ENCODE measurements around the gene C2orf78.
A peak's percentile ranks its signal among the peaks of the same experiment; 100 is the strongest.

Gene C2orf78

GRCh38 chr2:73823416-73823815 is 39.4 kb downstream of the C2orf78 start:
- Histone ChIP-seq H3K4me3 (ENCODE audit: severe bottlenecking) (no peak overlapping the region), H3K36me3 (ENCODE audit: low read depth) (no peaks in the 10 kb centered on the region), H3K27ac (ENCODE audit: poor library complexity, severe bottlenecking) (no peak overlapping the region), H3K27me3 (ENCODE audit: insufficient read depth, poor library complexity, severe bottlenecking) (no peaks in the 10 kb centered on the region), H3K4me1 (ENCODE audit: insufficient read depth, poor library complexity, severe bottlenecking) (peaks cover 5% of the 10 kb centered on the region), H3K9me3 (ENCODE audit: severe bottlenecking) (no peaks in the 10 kb centered on the region)
- ATAC-seq (ENCODE audit: low read depth) = no peak
- no peak for DNase-seq (ENCODE audit: low spot score)
- no peak for TF ChIP-seq CTCF (IDR thresholded peaks at IDR 0.05; ENCODE audit: poor library complexity, severe bottlenecking)

- peaks cover 6% of the 10 kb centered on the region for H3K4me1 ChIP-seq (ENCODE audit: insufficient read depth, poor library complexity, severe bottlenecking)
- H3K27ac ChIP-seq (ENCODE audit: poor library complexity, severe bottlenecking) = no peak overlapping the region
- H3K4me3 ChIP-seq (ENCODE audit: severe bottlenecking) = no peak overlapping the region
- H3K9me3 ChIP-seq (ENCODE audit: severe bottlenecking) = no peaks in the 10 kb centered on the region
- H3K36me3 ChIP-seq (ENCODE audit: low read depth) = no peaks in the 10 kb centered on the region
- no peak for DNase-seq (ENCODE audit: low spot score)
- ATAC-seq (ENCODE audit: low read depth) = peak; percentile 39; the same call in 1 of the 3 replicates
- peak; percentile 92 for TF ChIP-seq CTCF (IDR thresholded peaks at IDR 0.05; ENCODE audit: poor library complexity, severe bottlenecking)
- H3K27me3 ChIP-seq (ENCODE audit: insufficient read depth, poor library complexity, severe bottlenecking) = no peaks in the 10 kb centered on the region
These were observed 40.0 kb downstream of the C2orf78 start for GRCh38 chr2:73823916-73824523.

GRCh38 chr2:73825408-73825807 is 41.4 kb downstream of the C2orf78 start:
- no peaks in the 10 kb centered on the region for H3K9me3 ChIP-seq (ENCODE audit: severe bottlenecking)
- H3K27ac ChIP-seq (ENCODE audit: poor library complexity, severe bottlenecking) = no peak overlapping the region
- peaks cover 13% of the 10 kb centered on the region for H3K4me1 ChIP-seq (ENCODE audit: insufficient read depth, poor library complexity, severe bottlenecking)
- no peaks in the 10 kb centered on the region for H3K27me3 ChIP-seq (ENCODE audit: insufficient read depth, poor library complexity, severe bottlenecking)
- no peak for TF ChIP-seq CTCF (IDR thresholded peaks at IDR 0.05; ENCODE audit: poor library complexity, severe bottlenecking)
- H3K4me3 ChIP-seq (ENCODE audit: severe bottlenecking) = no peak overlapping the region
- DNase-seq (ENCODE audit: low spot score) (no peak), ATAC-seq (ENCODE audit: low read depth) (no peak)
- H3K36me3 ChIP-seq (ENCODE audit: low read depth) = no peaks in the 10 kb centered on the region

- peaks cover 23% of the 10 kb centered on the region for H3K4me1 ChIP-seq (ENCODE audit: insufficient read depth, poor library complexity, severe bottlenecking)
- ATAC-seq (ENCODE audit: low read depth) (no peak), DNase-seq (ENCODE audit: low spot score) (no peak)
- H3K4me3 ChIP-seq (ENCODE audit: severe bottlenecking) = no peak overlapping the region
- no peaks in the 10 kb centered on the region for H3K27me3 ChIP-seq (ENCODE audit: insufficient read depth, poor library complexity, severe bottlenecking)
- no peaks in the 10 kb centered on the region for H3K9me3 ChIP-seq (ENCODE audit: severe bottlenecking)
- TF ChIP-seq CTCF (IDR thresholded peaks at IDR 0.05; ENCODE audit: poor library complexity, severe bottlenecking) = peak; percentile 23
- peaks cover 9% of the 10 kb centered on the region for H3K36me3 ChIP-seq (ENCODE audit: low read depth)
- H3K27ac ChIP-seq (ENCODE audit: poor library complexity, severe bottlenecking) = no peak overlapping the region
These were observed 43.0 kb downstream of the C2orf78 start for GRCh38 chr2:73827018-73827417.

GRCh38 chr2:73827660-73828388 is 43.8 kb downstream of the C2orf78 start:
- peaks cover 28% of the 10 kb centered on the region for H3K4me1 ChIP-seq (ENCODE audit: insufficient read depth, poor library complexity, severe bottlenecking)
- no peak for DNase-seq (ENCODE audit: low spot score)
- H3K27ac ChIP-seq (ENCODE audit: poor library complexity, severe bottlenecking) = peak overlapping the region; percentile 93
- peaks cover 17% of the 10 kb centered on the region for H3K36me3 ChIP-seq (ENCODE audit: low read depth)
- H3K4me3 ChIP-seq (ENCODE audit: severe bottlenecking) = no peak overlapping the region
- TF ChIP-seq CTCF (IDR thresholded peaks at IDR 0.05; ENCODE audit: poor library complexity, severe bottlenecking) = no peak
- no peaks in the 10 kb centered on the region for H3K27me3 ChIP-seq (ENCODE audit: insufficient read depth, poor library complexity, severe bottlenecking)
- no peaks in the 10 kb centered on the region for H3K9me3 ChIP-seq (ENCODE audit: severe bottlenecking)
- ATAC-seq (ENCODE audit: low read depth) = no peak
